Measurements from ENCODE around the gene SLFNL1.

GRCh38 chr1:41015897-41016470 lies 5.5 kb downstream of the SLFNL1 start:
- no peak for TF ChIP-seq CTCF (IDR thresholded peaks at IDR 0.05)
- no peak for TF ChIP-seq POLR2A (IDR thresholded peaks at IDR 0.05)
- TF ChIP-seq EP300 (IDR thresholded peaks at IDR 0.05), result no peak
